GM21381 (cell line): ENCODE results near the gene GPS1.
"Not testable (repeated sequence)": the region's sequence is repeated elsewhere in the genome, so short reads cannot be mapped to it uniquely, and the experiment has no call there.

ENCODE experiments used
- ATAC-seq: cut with Tn5 transposase; IDR thresholded peaks from one replicate; pipeline ENCODE4 v1.9.1; 2021; ENCODE audit warnings: mild to moderate bottlenecking, moderate library complexity; ENCODE audit not compliant: unreplicated experiment

The GPS1 gene

GRCh38 chr17:82025401-82026107 lies 26.1 kb upstream of the GPS1 start:
- no peak for ATAC-seq

- no peak for ATAC-seq
These were observed 23.5 kb upstream of the GPS1 start for GRCh38 chr17:82028246-82028645.

GRCh38 chr17:82028966-82029365 lies 22.7 kb upstream of the GPS1 start:
- no peak for ATAC-seq

GRCh38 chr17:82029391-82029790 lies 22.3 kb upstream of the GPS1 start:
- no peak for ATAC-seq

- no peak for ATAC-seq
These were observed 21.7 kb upstream of the GPS1 start for GRCh38 chr17:82029990-82030469.

- ATAC-seq, result peak; percentile 47
These were observed 21.0 kb upstream of the GPS1 start for GRCh38 chr17:82030470-82031302.

- no peak for ATAC-seq
These were observed 20.3 kb upstream of the GPS1 start, which contains the start of gene RAC3 for GRCh38 chr17:82031303-82031884. Gene RAC3, plus strand, starts transcription at chr17:82031678. Its CDS starts 84 bp downstream, at chr17:82031762.

- no peak for ATAC-seq
These were observed 19.6 kb upstream of the GPS1 start for GRCh38 chr17:82031885-82032627.

- ATAC-seq, result no peak
These were observed 18.2 kb upstream of the GPS1 start for GRCh38 chr17:82033359-82034085.

- no peak for ATAC-seq
These were observed 17.2 kb upstream of the GPS1 start for GRCh38 chr17:82034371-82035011.

- no peak for ATAC-seq
These were observed 16.2 kb upstream of the GPS1 start for GRCh38 chr17:82035488-82035887.

- no peak for ATAC-seq
These were observed 15.6 kb upstream of the GPS1 start for GRCh38 chr17:82035956-82036633.

GRCh38 chr17:82036634-82037091 lies 15.0 kb upstream of the GPS1 start:
- no peak for ATAC-seq

GRCh38 chr17:82037092-82037888 lies 14.4 kb upstream of the GPS1 start, which contains the start of gene DCXR:
Gene DCXR, minus strand, starts transcription at chr17:82037697. Its CDS starts 15 bp downstream, at chr17:82037682.
- peak; percentile 84 for ATAC-seq

- no peak for ATAC-seq
These were observed 13.9 kb upstream of the GPS1 start for GRCh38 chr17:82037889-82038195.

- ATAC-seq, result not testable (repeated sequence)
These were observed 12.8 kb upstream of the GPS1 start for GRCh38 chr17:82038796-82039409.

- no peak for ATAC-seq
These were observed 11.9 kb upstream of the GPS1 start for GRCh38 chr17:82039695-82040299.
